Panc1 (cell line): ENCODE data around the gene CLPTM1L. TPM values are rescaled to one million over a fixed set of nuclear protein-coding genes. Genes with fewer than 3 reads are reported as not detected.

ENCODE experiments used
- ATAC-seq: fragments of 200-7000 bp; cut with Tn5 transposase; 2 replicates; pipeline ENCODE4 v1.9.1; 2020; ENCODE audit warnings: mild to moderate bottlenecking, moderate library complexity
- BruUV-seq: library from RNA; stranded (reverse); fragments of 400-500 nt; replicated peaks from 2 replicates; lab custom pipeline; 2021; lab: Mats Ljungman, UMichigan
- CTCF ChIA-PET: fragments of 300-600 bp; sonication (Branson Sonifier 250); formaldehyde crosslinking; loops from one replicate; lab custom pipeline; 2022; ENCODE audit warnings: antibody characterized with exemption; lab: Charles Lee
- POLR2A ChIA-PET: fragments of 300-600 bp; sonication (Branson Sonifier 250); formaldehyde crosslinking; loops from one replicate; lab custom pipeline; 2022; ENCODE audit warnings: antibody characterized with exemption; lab: Charles Lee
- DNase-seq: peaks from one replicate; pipeline ENCODE4 v3.0.0-alpha.2; 2010; ENCODE audit warnings: low read depth, low spot score
- H3K27ac ChIP-seq: 2 replicates; pipeline ENCODE4 v1.5.1; 2011; ENCODE audit warnings: mild to moderate bottlenecking, low read length, inconsistent platforms
- H3K27me3 ChIP-seq: fragments of 200-500 bp; sonication (Bioruptor generic); 2 replicates; pipeline ENCODE4 v1.6.0; 2014; ENCODE audit warnings: low read length, inconsistent platforms; ENCODE audit not compliant: control insufficient read depth, insufficient read depth
- H3K36me3 ChIP-seq: fragments of 200-500 bp; sonication (Bioruptor generic); 2 replicates; pipeline ENCODE4 v1.5.1; 2014; ENCODE audit warnings: inconsistent platforms, mild to moderate bottlenecking, low read length, moderate library complexity; ENCODE audit not compliant: control insufficient read depth, insufficient read depth
- H3K4me1 ChIP-seq: 2 replicates; pipeline ENCODE4 v1.5.1; 2011; ENCODE audit warnings: inconsistent platforms, mild to moderate bottlenecking, low read length, moderate library complexity; ENCODE audit not compliant: control insufficient read depth, insufficient read depth
- H3K4me3 ChIP-seq, 2 experiments: 2 replicates each; pipeline ENCODE4 v1.5.1; 2011 to 2012; ENCODE audit warnings: low read depth in 2 of 2, low read length in 2 of 2, mild to moderate bottlenecking in 2 of 2, inconsistent platforms in 1 of 2, moderate library complexity in 1 of 2
- H3K9me3 ChIP-seq: fragments of 200-500 bp; sonication (Bioruptor generic); 2 replicates; pipeline ENCODE4 v1.5.1; 2014; ENCODE audit warnings: low read depth, mild to moderate bottlenecking, inconsistent platforms, low read length, moderate library complexity; ENCODE audit not compliant: control insufficient read depth, insufficient read depth
- POLR2AphosphoS5 ChIP-seq: IDR thresholded peaks from 2 replicates; pipeline ENCODE4 v1.6.1; 2012; ENCODE audit warnings: mild to moderate bottlenecking, low read depth, low read length, moderate library complexity
- REST ChIP-seq, 2 experiments: IDR thresholded peaks; 2 replicates each; pipeline ENCODE4 v1.6.1; 2011 to 2012; ENCODE audit warnings: low read depth in 2 of 2, control low read depth in 1 of 2, low read length in 1 of 2, mild to moderate bottlenecking in 1 of 2, moderate library complexity in 1 of 2; ENCODE audit not compliant: insufficient read depth in 1 of 2
- SIN3A ChIP-seq: IDR thresholded peaks from 2 replicates; pipeline ENCODE4 v1.6.1; 2012; ENCODE audit warnings: low read depth, mild to moderate bottlenecking, low read length, moderate library complexity, borderline replicate concordance; ENCODE audit not compliant: insufficient read depth
- TCF7L2 ChIP-seq: IDR thresholded peaks from 2 replicates; pipeline ENCODE4 v1.6.1; 2011; ENCODE audit warnings: mild to moderate bottlenecking, low read depth, low read length, inconsistent platforms
- in situ Hi-C: cut with HindIII; loops from 2 replicates; pipeline ENCODE4 v1.10.0; 2016; ENCODE audit warnings: low sequenced_read_pairs, low pct_unique_long_range_greater_than_20kb
- intact Hi-C: fragments of 100-400 bp; cut with micrococcal nuclease; formaldehyde crosslinking; loops from one replicate; pipeline ENCODE4 v1.10.0; 2022; ENCODE audit not compliant: unreplicated experiment
- total RNA-seq: library from RNA; stranded (reverse); gene quantifications from one replicate; pipeline ENCODE4 v1.2.1, GENCODE V29; 2021; ENCODE audit not compliant: unreplicated experiment
- TF ChIP-seq, protein P1 (sequence below): fragments of 450-650 bp; IDR thresholded peaks from 2 replicates; pipeline ENCODE4 v1.5.1; 2017; ENCODE audit warnings: mild to moderate bottlenecking

The CLPTM1L gene
- total RNA-seq, 1 experiment from 2014 or later, result 188 TPM

- TF ChIP-seq REST (IDR thresholded peaks at IDR 0.05; ENCODE audit: insufficient read depth in 1 of 2, low read depth in 2 of 2, low read length in 1 of 2) (no peak), SIN3A (no peak), TCF7L2 (no peak), POLR2AphosphoS5 (no peak)
- TF ChIP-seq, protein P1, sequence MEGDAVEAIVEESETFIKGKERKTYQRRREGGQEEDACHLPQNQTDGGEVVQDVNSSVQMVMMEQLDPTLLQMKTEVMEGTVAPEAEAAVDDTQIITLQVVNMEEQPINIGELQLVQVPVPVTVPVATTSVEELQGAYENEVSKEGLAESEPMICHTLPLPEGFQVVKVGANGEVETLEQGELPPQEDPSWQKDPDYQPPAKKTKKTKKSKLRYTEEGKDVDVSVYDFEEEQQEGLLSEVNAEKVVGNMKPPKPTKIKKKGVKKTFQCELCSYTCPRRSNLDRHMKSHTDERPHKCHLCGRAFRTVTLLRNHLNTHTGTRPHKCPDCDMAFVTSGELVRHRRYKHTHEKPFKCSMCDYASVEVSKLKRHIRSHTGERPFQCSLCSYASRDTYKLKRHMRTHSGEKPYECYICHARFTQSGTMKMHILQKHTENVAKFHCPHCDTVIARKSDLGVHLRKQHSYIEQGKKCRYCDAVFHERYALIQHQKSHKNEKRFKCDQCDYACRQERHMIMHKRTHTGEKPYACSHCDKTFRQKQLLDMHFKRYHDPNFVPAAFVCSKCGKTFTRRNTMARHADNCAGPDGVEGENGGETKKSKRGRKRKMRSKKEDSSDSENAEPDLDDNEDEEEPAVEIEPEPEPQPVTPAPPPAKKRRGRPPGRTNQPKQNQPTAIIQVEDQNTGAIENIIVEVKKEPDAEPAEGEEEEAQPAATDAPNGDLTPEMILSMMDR, result no peak
- Histone ChIP-seq H3K27ac (no peak overlapping the region), H3K36me3 (no peaks in the 10 kb centered on the region), H3K4me3 (no peak overlapping the region), H3K4me1 (no peaks in the 10 kb centered on the region; the same call in 1 of the 2 replicates), H3K9me3 (no peaks in the 10 kb centered on the region), H3K27me3 (no peaks in the 10 kb centered on the region)
- DNase-seq (no peak), ATAC-seq (no peak)
- intact Hi-C loops, result no loop called here
- CTCF ChIA-PET, result no interaction called here
- BruUV-seq, result no TSS peak
- POLR2A ChIA-PET, result no interaction called here
- in situ Hi-C loops, result no loop called here
Measured at GRCh38 chr5:1302258-1302657, 42.6 kb downstream of the CLPTM1L start.

- H3K36me3 ChIP-seq, result no peaks in the 10 kb centered on the region
- ChIA-PET CTCF (no interaction called here), POLR2A (no interaction called here)
- DNase-seq (no peak), ATAC-seq (no peak)
- in situ Hi-C loops (no loop called here), intact Hi-C loops (no loop called here)
- H3K27ac ChIP-seq, result no peak overlapping the region
- TF ChIP-seq REST (IDR thresholded peaks at IDR 0.05; ENCODE audit: insufficient read depth in 1 of 2, low read depth in 2 of 2, low read length in 1 of 2), result no peak
- TF ChIP-seq, protein P1, result no peak
- TF ChIP-seq SIN3A, result no peak
- TF ChIP-seq POLR2AphosphoS5, result no peak
- TF ChIP-seq TCF7L2, result no peak
- H3K9me3 ChIP-seq, result no peaks in the 10 kb centered on the region
- no peak overlapping the region for H3K4me3 ChIP-seq
- H3K4me1 ChIP-seq, result no peaks in the 10 kb centered on the region; the same call in 1 of the 2 replicates
- H3K27me3 ChIP-seq, result no peaks in the 10 kb centered on the region
- no TSS peak for BruUV-seq
Measured at GRCh38 chr5:1300581-1301083, 44.3 kb downstream of the CLPTM1L start.
